ENCODE data around the gene SOX10.

The SOX10 gene

DNA sequence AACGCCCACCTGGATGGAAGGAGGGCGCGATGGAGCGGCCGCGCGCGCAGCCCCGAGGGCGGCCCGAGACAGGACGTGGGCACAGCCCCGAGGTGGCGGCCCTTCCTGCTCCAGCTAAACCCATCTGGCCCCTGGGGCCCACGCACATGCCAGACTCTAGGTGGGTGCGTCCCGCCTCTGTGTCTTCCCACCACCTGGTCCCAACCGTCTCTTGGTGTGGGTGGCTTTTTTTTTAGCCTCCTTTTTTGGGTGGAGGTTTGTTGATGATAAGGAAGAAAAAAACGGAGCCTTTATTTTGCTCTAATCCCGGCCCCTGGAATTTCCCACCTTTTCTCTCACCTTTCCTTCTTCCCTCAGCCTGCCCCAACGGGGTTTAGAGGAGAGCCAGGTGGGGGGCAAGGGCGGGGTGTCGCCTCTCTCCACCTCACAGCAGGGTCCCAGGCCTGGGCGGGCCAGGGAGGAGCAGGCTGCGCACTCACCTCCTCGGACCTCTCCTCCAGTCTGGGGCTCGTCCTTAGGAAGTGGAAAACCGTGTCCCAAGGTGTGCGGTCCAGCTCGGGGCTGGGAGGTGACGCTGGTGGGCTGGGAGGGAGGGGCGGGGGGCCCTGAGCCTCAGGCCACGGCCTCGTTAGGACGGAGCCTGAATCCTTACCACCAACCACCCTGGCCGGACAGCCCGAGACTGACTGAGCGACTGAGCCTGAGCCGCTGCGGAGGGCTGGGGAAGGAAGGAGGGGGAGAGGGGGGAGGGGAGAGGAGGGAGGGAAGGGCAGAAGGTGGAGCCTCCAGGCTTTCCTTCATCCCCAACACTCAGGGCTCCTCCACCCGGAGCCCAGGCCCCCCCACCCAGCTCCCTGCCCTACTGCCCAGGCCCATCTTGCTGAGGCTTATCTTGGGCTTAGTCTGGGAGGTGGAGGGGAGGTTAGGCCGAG is at the start of gene SOX10:
Gene SOX10, minus strand, starts transcription at position 696 of the 932 bp plus-strand sequence. CDS start 771 bp downstream, outside the sequence.
- DNase-seq (ENCODE audit: low read depth): no peak

GRCh38 chr22:38033522-38034277 is 49.3 kb upstream of the SOX10 start:
- no peak for DNase-seq (ENCODE audit: low read depth)

DNA sequence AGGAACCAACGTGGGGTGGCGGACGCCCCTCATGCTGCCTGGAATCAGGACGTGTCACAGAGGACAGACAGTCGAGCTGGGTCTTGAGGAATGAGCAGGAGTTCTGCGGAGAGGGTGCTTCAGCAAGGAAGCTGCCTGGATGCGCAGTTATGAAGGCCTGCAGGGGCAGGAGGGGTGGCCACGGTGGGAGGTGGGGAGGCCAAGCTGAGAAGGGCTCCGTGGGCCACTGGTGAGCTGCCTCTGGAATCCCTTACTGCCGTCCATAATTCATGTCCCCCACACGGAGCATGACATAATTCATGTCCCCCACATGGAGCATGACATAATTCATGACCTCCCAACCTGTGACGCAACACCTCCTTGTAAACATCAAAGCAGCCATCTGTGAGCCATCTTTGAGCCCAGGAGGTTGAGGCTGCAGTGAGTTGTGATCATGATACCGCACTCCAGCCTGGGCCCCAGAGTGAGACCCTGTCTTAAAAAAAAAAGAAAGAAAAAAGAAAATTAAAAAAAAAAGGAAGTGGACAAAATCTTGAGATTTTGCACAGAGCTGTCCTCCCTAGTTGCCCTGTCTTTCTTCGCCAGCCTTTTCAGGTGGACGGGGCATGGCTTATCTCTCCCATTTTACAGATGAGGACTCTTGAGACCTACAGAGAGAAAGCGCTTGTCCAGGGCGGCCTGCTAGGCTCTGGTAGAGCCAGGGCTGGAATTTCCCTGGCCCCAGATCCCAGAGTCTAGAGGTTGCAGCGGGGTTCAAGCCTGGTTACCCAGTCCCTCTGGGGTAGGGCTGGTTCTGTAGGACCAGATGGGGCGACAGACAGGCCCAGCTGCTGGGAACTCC is 48.5 kb upstream of the SOX10 start:
- no peak for DNase-seq (ENCODE audit: low read depth)

- no peak for DNase-seq (ENCODE audit: low read depth)
Measured at GRCh38 chr22:38031491-38031890, 47.1 kb upstream of the SOX10 start.

- no peak for DNase-seq (ENCODE audit: low read depth)
Measured at GRCh38 chr22:38030311-38031133, 46.2 kb upstream of the SOX10 start.

DNA sequence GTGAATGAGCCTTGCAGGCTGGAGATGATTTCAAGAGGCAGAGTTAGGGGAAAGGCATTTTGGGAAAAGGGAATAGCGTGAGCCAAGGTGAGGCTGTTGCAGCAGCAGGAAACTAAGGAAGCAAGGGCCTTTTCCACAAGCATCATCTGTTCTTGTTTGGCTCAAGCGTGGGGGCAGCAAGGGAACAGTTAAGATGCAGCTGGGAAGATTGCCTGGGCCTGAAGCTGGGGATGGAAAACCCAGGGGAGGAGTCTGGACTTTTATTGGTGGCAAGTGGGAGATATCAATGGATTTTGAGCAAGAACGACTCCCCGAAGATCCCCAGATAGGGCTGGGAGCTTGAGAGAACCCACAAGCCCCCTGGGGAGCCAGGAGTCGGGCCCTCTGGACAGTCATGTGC is 45.5 kb upstream of the SOX10 start:
- DNase-seq (ENCODE audit: low read depth): no peak

DNA sequence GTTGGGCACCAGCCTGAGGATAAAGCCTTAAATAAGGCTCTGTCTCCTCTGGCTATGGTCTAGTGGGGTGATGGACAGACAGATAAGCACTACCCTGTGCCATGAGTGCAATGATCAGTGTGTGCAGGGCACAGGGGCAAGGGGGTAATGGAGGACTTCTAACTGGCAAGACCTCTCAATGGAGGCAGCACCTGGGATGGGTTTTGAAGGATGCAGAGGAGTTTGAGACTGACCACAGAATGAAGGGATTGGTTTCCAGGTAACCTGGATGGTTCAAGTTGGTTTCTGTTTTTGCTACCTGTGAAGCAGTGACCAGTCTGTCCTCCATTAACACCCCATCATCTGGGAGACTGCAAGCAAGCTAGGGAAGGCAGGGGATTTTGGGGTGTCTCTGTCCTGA is 45.0 kb upstream of the SOX10 start:
- DNase-seq (ENCODE audit: low read depth): no peak

GRCh38 chr22:38028344-38029130 is 44.2 kb upstream of the SOX10 start:
- no peak for DNase-seq (ENCODE audit: low read depth)

DNA sequence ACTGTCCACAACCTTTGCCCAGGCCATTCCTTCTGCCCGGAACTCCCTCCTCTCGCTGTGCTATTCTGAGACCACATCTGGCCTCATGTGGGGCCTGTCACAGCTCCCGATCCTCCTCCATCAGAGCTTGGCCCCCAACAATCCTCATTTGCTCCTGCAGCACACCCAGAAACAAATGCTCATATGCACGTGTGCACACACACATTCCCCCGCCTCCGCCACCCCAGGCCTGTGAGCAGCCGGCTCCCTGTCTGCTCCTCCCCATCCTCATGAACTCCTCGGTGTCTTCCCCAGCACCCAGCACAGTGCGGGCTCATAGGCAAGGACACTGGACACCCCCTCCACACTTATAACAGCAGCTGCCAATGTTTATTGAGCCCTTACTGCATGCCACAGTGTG is 43.1 kb upstream of the SOX10 start:
- no peak for DNase-seq (ENCODE audit: low read depth)

DNA sequence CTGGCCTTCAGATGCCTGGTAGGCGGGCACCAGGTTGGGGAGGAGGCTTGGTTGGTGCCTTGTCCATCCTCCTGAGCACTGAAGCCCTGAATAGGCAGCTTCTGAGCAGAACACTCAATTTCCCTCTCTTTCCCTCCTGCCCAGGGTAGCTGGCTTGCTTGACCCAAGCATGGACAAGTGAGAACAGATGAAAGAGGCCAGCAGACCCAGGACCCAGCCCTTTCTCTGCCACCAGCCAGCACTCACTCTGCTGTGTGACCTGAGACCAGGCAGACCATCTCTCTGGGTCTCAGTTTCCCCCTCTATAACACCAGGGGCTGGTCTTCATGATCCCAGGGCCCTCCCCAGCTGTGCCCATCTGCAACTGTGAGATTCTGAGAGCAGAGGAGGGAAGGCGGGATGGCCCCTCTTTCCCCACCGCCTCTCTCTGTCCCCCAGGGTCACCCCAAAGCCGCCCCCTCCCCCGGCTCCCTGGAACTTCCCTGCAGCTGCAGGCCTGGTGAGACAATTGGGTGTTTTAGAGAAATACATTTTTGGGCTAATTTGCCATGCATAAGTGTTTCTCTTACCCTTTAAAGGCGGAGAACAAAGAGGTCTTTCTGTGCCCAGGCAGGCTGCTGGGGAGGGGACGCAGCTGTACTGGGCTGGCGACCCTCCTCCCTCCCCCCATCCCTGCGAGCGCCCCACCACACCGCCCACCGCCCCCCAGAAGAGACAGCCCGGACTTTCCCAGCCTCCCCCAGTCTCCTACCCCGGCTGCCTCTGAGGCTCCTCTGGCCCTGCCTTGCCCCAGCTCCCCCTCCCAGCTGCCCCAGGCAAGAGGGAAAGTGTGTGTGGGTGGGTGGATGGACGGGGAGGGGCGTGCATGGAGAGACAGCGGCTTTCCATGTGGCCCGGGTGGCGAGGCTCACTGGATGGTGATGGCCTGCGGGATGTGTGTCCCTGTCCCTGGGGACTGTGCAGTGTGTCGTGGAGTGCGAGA is 42.1 kb upstream of the SOX10 start:
- no peak for DNase-seq (ENCODE audit: low read depth)

DNA sequence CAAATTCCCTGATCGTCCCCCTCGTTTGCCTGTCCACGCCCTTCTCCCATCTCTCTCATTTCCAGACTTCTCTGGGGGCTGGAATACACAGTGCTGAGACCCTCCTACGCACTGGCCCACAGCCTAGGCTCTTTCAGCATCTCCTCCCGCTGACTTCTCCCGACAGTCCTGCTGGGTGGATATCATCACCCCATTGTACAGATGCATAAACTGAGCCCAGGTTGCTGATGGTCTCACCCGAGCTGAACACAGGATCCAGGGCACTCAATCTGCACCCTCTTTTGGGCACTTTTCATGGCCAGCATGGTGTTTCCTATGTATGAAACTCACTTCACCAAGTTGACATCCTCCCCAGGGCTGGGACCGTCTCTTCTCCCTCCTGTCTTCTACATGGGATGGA is 41.2 kb upstream of the SOX10 start:
- DNase-seq (ENCODE audit: low read depth): no peak

- DNase-seq (ENCODE audit: low read depth): no peak
Measured at GRCh38 chr22:38023045-38023444, 38.7 kb upstream of the SOX10 start.

- DNase-seq (ENCODE audit: low read depth): no peak
Measured at GRCh38 chr22:38021206-38021605, 36.9 kb upstream of the SOX10 start.

DNA sequence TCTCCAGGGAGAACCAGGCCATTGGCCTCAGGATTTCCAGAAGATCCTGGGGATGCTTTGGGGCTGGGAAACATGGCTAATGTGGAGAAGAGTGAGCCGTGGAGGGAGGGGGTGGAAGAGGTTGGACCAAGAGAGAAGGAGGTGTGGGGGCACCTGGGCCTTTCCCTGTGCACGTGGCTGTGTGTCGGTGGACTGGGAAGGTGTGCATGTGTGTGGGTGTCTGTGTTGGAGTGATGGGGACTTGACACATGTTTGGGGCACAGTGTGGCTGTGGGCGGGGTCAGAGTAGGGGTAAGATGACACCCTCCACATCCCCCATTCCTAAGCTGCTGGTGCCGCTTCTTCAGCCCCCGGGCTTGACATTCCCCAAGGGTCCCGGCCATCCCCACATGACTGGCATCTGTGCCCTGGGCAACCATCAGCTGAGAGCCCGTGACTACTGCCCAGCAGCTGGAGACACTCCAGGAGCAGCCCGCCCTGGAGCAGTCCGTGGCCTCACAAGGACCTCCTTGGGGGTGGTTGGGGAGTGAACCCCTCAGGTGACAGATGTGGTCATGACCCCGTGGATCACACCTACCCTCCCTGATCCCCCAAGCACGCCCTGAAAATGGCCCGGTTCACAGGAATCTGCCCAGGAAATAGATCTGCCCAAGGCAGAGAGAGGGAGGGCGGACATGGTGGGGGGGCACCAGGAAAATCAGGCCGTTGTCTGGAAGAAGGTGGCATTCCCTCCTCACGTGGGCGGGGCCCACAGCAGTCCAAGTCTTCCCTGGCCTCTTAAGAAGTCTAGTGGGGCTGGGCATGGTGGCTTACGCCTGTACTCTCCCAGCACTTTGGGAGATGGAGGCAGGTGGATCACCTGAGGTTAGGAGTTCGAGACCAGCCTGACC is 34.8 kb upstream of the SOX10 start:
- no peak for DNase-seq (ENCODE audit: low read depth)

GRCh38 chr22:38017939-38018885 is 33.9 kb upstream of the SOX10 start:
- DNase-seq (ENCODE audit: low read depth): no peak

GRCh38 chr22:38017272-38017920 is 33.0 kb upstream of the SOX10 start:
- DNase-seq (ENCODE audit: low read depth): no peak
